ENCODE results near the gene SLC8A1. TPM values are rescaled to one million over a fixed set of nuclear protein-coding genes. Genes with fewer than 3 reads are reported as not detected.

The SLC8A1 gene
- total RNA-seq, 1 donor from 2014 or later = 9.6 TPM

DNA sequence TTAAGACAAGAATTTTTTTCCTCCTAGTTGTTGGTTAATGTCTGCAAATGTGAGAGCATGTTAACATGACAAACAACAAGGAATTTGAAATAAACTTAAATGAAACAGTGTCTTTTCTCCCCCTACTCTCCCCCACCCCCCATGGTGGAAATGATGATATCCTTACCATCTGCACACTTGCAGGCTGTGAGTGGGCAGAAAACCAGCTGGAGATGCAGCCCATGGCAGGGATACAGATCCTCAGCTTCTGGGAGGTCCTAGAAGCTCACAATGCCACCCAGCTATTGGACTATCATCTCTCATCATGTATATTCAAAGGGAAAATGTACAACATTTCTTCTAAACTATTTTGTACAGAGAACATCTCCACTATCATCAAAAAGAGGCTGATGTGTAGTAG is 196.8 kb downstream of the SLC8A1 start:
- no peaks in the 10 kb centered on the region for H3K27me3 Mint-ChIP-seq (ENCODE audit: insufficient read depth, low read depth)
- Histone ChIP-seq H3K27ac (no peak overlapping the region), H3K4me2 (no peak overlapping the region), H3K36me3 (no peaks in the 10 kb centered on the region), H3K4me1 (peaks cover 9% of the 10 kb centered on the region), H3F3A (ENCODE audit: low read depth) (no peaks in the 10 kb centered on the region), H3K4me3 (no peak overlapping the region), H3K9me3 (ENCODE audit: low read depth) (no peaks in the 10 kb centered on the region), H3K9ac (no peak overlapping the region), H3K27me3 (no peaks in the 10 kb centered on the region), H2AFZ (replicated peaks) (no peak overlapping the region), H4K20me1 (ENCODE audit: low read depth) (no peaks in the 10 kb centered on the region), H3K79me2 (ENCODE audit: low read depth) (no peaks in the 10 kb centered on the region)
- H3K9me3 Mint-ChIP-seq = no peaks in the 10 kb centered on the region
- TF ChIP-seq EZH2phosphoT487 (IDR thresholded peaks at IDR 0.05) = no peak
- TF ChIP-seq, protein P1, sequence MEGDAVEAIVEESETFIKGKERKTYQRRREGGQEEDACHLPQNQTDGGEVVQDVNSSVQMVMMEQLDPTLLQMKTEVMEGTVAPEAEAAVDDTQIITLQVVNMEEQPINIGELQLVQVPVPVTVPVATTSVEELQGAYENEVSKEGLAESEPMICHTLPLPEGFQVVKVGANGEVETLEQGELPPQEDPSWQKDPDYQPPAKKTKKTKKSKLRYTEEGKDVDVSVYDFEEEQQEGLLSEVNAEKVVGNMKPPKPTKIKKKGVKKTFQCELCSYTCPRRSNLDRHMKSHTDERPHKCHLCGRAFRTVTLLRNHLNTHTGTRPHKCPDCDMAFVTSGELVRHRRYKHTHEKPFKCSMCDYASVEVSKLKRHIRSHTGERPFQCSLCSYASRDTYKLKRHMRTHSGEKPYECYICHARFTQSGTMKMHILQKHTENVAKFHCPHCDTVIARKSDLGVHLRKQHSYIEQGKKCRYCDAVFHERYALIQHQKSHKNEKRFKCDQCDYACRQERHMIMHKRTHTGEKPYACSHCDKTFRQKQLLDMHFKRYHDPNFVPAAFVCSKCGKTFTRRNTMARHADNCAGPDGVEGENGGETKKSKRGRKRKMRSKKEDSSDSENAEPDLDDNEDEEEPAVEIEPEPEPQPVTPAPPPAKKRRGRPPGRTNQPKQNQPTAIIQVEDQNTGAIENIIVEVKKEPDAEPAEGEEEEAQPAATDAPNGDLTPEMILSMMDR (IDR thresholded peaks at IDR 0.05) = no peak
- no peak for TF ChIP-seq EZH2 (IDR thresholded peaks at IDR 0.05)
- no peak overlapping the region for H3K4me3 Mint-ChIP-seq
- no peak for DNase-seq (ENCODE audit: low spot score)
- no peaks in the 10 kb centered on the region for H3K36me3 Mint-ChIP-seq
- no peak overlapping the region for H3K27ac Mint-ChIP-seq
- H3K4me1 Mint-ChIP-seq = peaks cover 13% of the 10 kb centered on the region

GRCh38 chr2:40254611-40255010 is 197.3 kb downstream of the SLC8A1 start:
- TF ChIP-seq EZH2phosphoT487 (IDR thresholded peaks at IDR 0.05) (no peak), EZH2 (IDR thresholded peaks at IDR 0.05) (no peak)
- TF ChIP-seq, protein P1 (IDR thresholded peaks at IDR 0.05) = no peak
- Mint-ChIP-seq H3K9me3 (no peaks in the 10 kb centered on the region), H3K4me1 (peaks cover 13% of the 10 kb centered on the region), H3K27me3 (ENCODE audit: insufficient read depth, low read depth) (no peaks in the 10 kb centered on the region), H3K36me3 (no peaks in the 10 kb centered on the region), H3K4me3 (no peak overlapping the region), H3K27ac (no peak overlapping the region)
- Histone ChIP-seq H3K27ac (no peak overlapping the region), H4K20me1 (ENCODE audit: low read depth) (no peaks in the 10 kb centered on the region), H3K27me3 (no peaks in the 10 kb centered on the region), H3K4me1 (peaks cover 9% of the 10 kb centered on the region), H3K4me3 (no peak overlapping the region), H2AFZ (replicated peaks) (no peak overlapping the region), H3K9ac (no peak overlapping the region), H3K9me3 (ENCODE audit: low read depth) (no peaks in the 10 kb centered on the region), H3F3A (ENCODE audit: low read depth) (no peaks in the 10 kb centered on the region), H3K4me2 (no peak overlapping the region), H3K36me3 (no peaks in the 10 kb centered on the region), H3K79me2 (ENCODE audit: low read depth) (no peaks in the 10 kb centered on the region)
- no peak for DNase-seq (ENCODE audit: low spot score)

GRCh38 chr2:40251137-40251536 is 200.8 kb downstream of the SLC8A1 start:
- no peaks in the 10 kb centered on the region for H3K27me3 Mint-ChIP-seq (ENCODE audit: insufficient read depth, low read depth)
- Histone ChIP-seq H3K27me3 (no peaks in the 10 kb centered on the region), H3K4me2 (no peak overlapping the region), H3F3A (ENCODE audit: low read depth) (no peaks in the 10 kb centered on the region), H3K27ac (no peak overlapping the region), H3K4me1 (peaks cover 9% of the 10 kb centered on the region), H3K9me3 (ENCODE audit: low read depth) (no peaks in the 10 kb centered on the region), H4K20me1 (ENCODE audit: low read depth) (no peaks in the 10 kb centered on the region), H2AFZ (replicated peaks) (no peak overlapping the region), H3K36me3 (no peaks in the 10 kb centered on the region), H3K9ac (no peak overlapping the region), H3K79me2 (ENCODE audit: low read depth) (no peaks in the 10 kb centered on the region), H3K4me3 (no peak overlapping the region)
- H3K9me3 Mint-ChIP-seq = no peaks in the 10 kb centered on the region
- TF ChIP-seq EZH2 (IDR thresholded peaks at IDR 0.05) (no peak), EZH2phosphoT487 (IDR thresholded peaks at IDR 0.05) (no peak)
- TF ChIP-seq, protein P1 (IDR thresholded peaks at IDR 0.05) = no peak
- peaks cover 13% of the 10 kb centered on the region for H3K4me1 Mint-ChIP-seq
- no peaks in the 10 kb centered on the region for H3K36me3 Mint-ChIP-seq
- H3K27ac Mint-ChIP-seq = peak overlapping the region; percentile 67
- DNase-seq (ENCODE audit: low spot score) = peak; percentile 4
- H3K4me3 Mint-ChIP-seq = no peak overlapping the region

Data from neural progenitor cell (in vitro differentiated cells).